ENCODE measurements around the gene HCFC1. TPM values are rescaled to one million over a fixed set of nuclear protein-coding genes. Genes with fewer than 3 reads are reported as not detected.

The HCFC1 gene
- polyA plus RNA-seq (ENCODE audit: insufficient read length in 12 of 12): 100 to 1,000 TPM in 1 of 12 donors, 10 to 100 TPM in 11; 24.3 to 129 (median 31.2) TPM
- long read RNA-seq, donor 1: 0 reads
- long read RNA-seq, donor 2: 0 reads
- long read RNA-seq, donor 3: 0 reads
- long read RNA-seq, donor 4: 0 reads
- long read RNA-seq, donor 5: 0 reads
- long read RNA-seq, donor 6: 0 reads
- long read RNA-seq, donor 7: 0 reads
- long read RNA-seq, donor 8, partial matches to known transcripts: 5 of 10 reads
- long read RNA-seq, donor 8, other reads (novel, unspliced or antisense): 5 of 10 reads
- long read RNA-seq, donor 9: 0 reads
- long read RNA-seq, donor 10: 0 reads
- long read RNA-seq, donor 11: 0 reads

GRCh38 chrX:153971450-153972367, at the start of gene HCFC1:
Gene HCFC1 (minus strand): TSS chrX:153971818. CDS start chrX:153970840, 978 bp downstream.
- peak; percentile 95 for DNase-seq

- no peak for DNase-seq
Observed at GRCh38 chrX:154021131-154021611, 49.6 kb upstream of the HCFC1 start.

- no peak for DNase-seq
Observed at GRCh38 chrX:154020536-154021115, 49.0 kb upstream of the HCFC1 start.

- DNase-seq: peak; percentile 14
Observed at GRCh38 chrX:154019633-154020528, 48.3 kb upstream of the HCFC1 start, which contains the start of gene IRAK1. Gene IRAK1 (minus strand): TSS chrX:154019902. CDS start chrX:154019812, 90 bp downstream.

GRCh38 chrX:154019061-154019621, 47.5 kb upstream of the HCFC1 start:
- no peak for DNase-seq

- DNase-seq: no peak
Observed at GRCh38 chrX:154018518-154019060, 47.0 kb upstream of the HCFC1 start.

- DNase-seq: no peak
Observed at GRCh38 chrX:154017766-154018517, 46.3 kb upstream of the HCFC1 start.

- DNase-seq: no peak
Observed at GRCh38 chrX:154016366-154017076, 44.9 kb upstream of the HCFC1 start.

GRCh38 chrX:154015581-154016264, 44.1 kb upstream of the HCFC1 start:
- DNase-seq: no peak

- no peak for DNase-seq
Observed at GRCh38 chrX:154014429-154015380, 43.1 kb upstream of the HCFC1 start.

GRCh38 chrX:154013614-154014360, 42.2 kb upstream of the HCFC1 start:
- DNase-seq: peak; percentile 53

GRCh38 chrX:154013001-154013421, 41.4 kb upstream of the HCFC1 start:
- no peak for DNase-seq

- no peak for DNase-seq
Observed at GRCh38 chrX:154012336-154012991, 40.8 kb upstream of the HCFC1 start.

GRCh38 chrX:154011376-154012335, 40.0 kb upstream of the HCFC1 start:
- DNase-seq: no peak

Measured in muscle of arm (tissue), 14 donors.